WI38 (cell line): ENCODE results near the gene GPN1.

Experiments
- H3K4me3 ChIP-seq: 2 replicates; pipeline ENCODE4 v1.5.1; 2011; ENCODE audit warnings: low read depth, mild to moderate bottlenecking, control low read depth, low read length
- CTCF ChIP-seq: IDR thresholded peaks from 2 replicates; pipeline ENCODE4 v1.5.1; 2012; ENCODE audit warnings: low read depth, mild to moderate bottlenecking, control low read depth, low read length

The GPN1 gene

GRCh38 chr2:27634291-27634690 lies 5.4 kb downstream of the GPN1 start:
- H3K4me3 ChIP-seq = no peak overlapping the region
- TF ChIP-seq CTCF = no peak

- TF ChIP-seq CTCF = no peak
- no peak overlapping the region for H3K4me3 ChIP-seq
Observed at GRCh38 chr2:27636766-27637165, 7.9 kb downstream of the GPN1 start.

GRCh38 chr2:27638037-27638637 lies 9.3 kb downstream of the GPN1 start:
- no peak for TF ChIP-seq CTCF

GRCh38 chr2:27638709-27639108 lies 9.9 kb downstream of the GPN1 start:
- H3K4me3 ChIP-seq = no peak overlapping the region
- no peak for TF ChIP-seq CTCF

More at GRCh38 chr2:27638037-27638637, 9.3 kb downstream of the GPN1 start:
- no peak overlapping the region for H3K4me3 ChIP-seq

- H3K4me3 ChIP-seq = no peak overlapping the region
- TF ChIP-seq CTCF = no peak
Observed at GRCh38 chr2:27640722-27641245, 11.9 kb downstream of the GPN1 start.

- TF ChIP-seq CTCF = no peak
- H3K4me3 ChIP-seq = no peak overlapping the region
Observed at GRCh38 chr2:27645197-27645596, 16.3 kb downstream of the GPN1 start.

GRCh38 chr2:27647289-27647688 lies 18.4 kb downstream of the GPN1 start:
- H3K4me3 ChIP-seq = no peak overlapping the region
- TF ChIP-seq CTCF = no peak
